K562 (cell line): ENCODE measurements around the gene CENPU. TPM values are rescaled to one million over a fixed set of nuclear protein-coding genes. Genes with fewer than 3 reads are reported as not detected.

Experiments used
- ATAC-seq: fragments of 200-7000 bp; cut with Tn5 transposase; 3 replicates; pipeline ENCODE4 v1.9.1; 2020; ENCODE audit warnings: moderate library complexity
- BruUV-seq: library from RNA; stranded (reverse); fragments of 400-500 nt; replicated peaks from 2 replicates; lab custom pipeline; 2021; lab: Mats Ljungman, UMichigan
- CTCF ChIA-PET: fragments of 300-600 bp; formaldehyde crosslinking; extraction: SDS; loops from one replicate; lab custom pipeline; 2021; ENCODE audit warnings: low intra/inter-chr PET ratio; lab: Yijun Ruan, JAX
- POLR2A ChIA-PET: fragments of 300-600, 350-650 bp; sonication (Branson Sonifier 250); formaldehyde crosslinking; extraction: SDS; loops from one replicate; lab custom pipeline; 2021; ENCODE audit warnings: antibody characterized with exemption, inconsistent platforms; lab: Yijun Ruan, JAX
- DNase-seq, 4 experiments: peaks; one replicate each; pipeline versions ENCODE4 v3.0.0 to v3.0.0-alpha.2; 2011 to 2018; ENCODE audit warnings: low spot score in 3 of 4, mixed read lengths in 3 of 4; ENCODE audit errors: extremely low read depth in 1 of 4
- FAIRE-seq: peaks from 2 replicates; lab custom pipeline; 2011; peaks lifted over from hg19 to GRCh38; lab: Jason Lieb, UNC
- H2AFZ ChIP-seq: 2 replicates; pipeline ENCODE4 v1.6.0; 2011; ENCODE audit warnings: low read depth, low read length, control low read depth, inconsistent platforms
- H3K27ac ChIP-seq: fragments of 200-600 bp; 3 replicates; pipeline ENCODE4 v1.8.0; 2011; ENCODE audit warnings: low read depth, mild to moderate bottlenecking, control low read depth, inconsistent platforms, low read length, moderate library complexity, mixed read lengths; ENCODE audit errors: extremely low read depth
- H3K27me3 ChIP-seq, 2 experiments: fragments of 300-600 bp in 1 of 2; 2 replicates in 1 of 2; 3 replicates in 1 of 2; pipeline versions ENCODE4 v1.6.0 to v1.8.0; 2011; ENCODE audit warnings: inconsistent platforms in 2 of 2, low read length in 2 of 2, mild to moderate bottlenecking in 1 of 2, mixed read lengths in 1 of 2, moderate library complexity in 1 of 2; ENCODE audit not compliant: control insufficient read depth in 2 of 2, insufficient read depth in 2 of 2
- H3K36me3 ChIP-seq: fragments of 300-600 bp; 3 replicates; pipeline ENCODE4 v1.8.0; 2011; ENCODE audit warnings: mild to moderate bottlenecking, low read length, inconsistent platforms; ENCODE audit not compliant: control insufficient read depth, insufficient read depth
- H3K4me1 ChIP-seq, 2 experiments: fragments of 200-600 bp in 1 of 2; replicated peaks in 1 of 2; 2 replicates in 1 of 2; 3 replicates in 1 of 2; pipeline versions ENCODE4 v1.5.1 to v1.8.0; 2011; ENCODE audit warnings: inconsistent platforms in 2 of 2, low read length in 2 of 2, mild to moderate bottlenecking in 1 of 2, mixed read lengths in 1 of 2, moderate library complexity in 1 of 2; ENCODE audit not compliant: control insufficient read depth in 2 of 2, insufficient read depth in 2 of 2
- H3K4me2 ChIP-seq: 2 replicates; pipeline ENCODE4 v1.6.1; 2011; ENCODE audit warnings: low read length, control low read depth, inconsistent platforms, mixed read lengths; ENCODE audit not compliant: insufficient read depth
- H3K4me3 ChIP-seq: fragments of 200-600 bp; sonication (generic), shearing (Covaris generic); 2 replicates; pipeline ENCODE4 v1.5.1; 2016; ENCODE audit warnings: control low read depth, inconsistent platforms
- H3K79me2 ChIP-seq: fragments of 200-600 bp; 3 replicates; pipeline ENCODE4 v1.8.0; 2011; ENCODE audit warnings: low read length, inconsistent platforms; ENCODE audit not compliant: control insufficient read depth, insufficient read depth
- H3K9ac ChIP-seq, 2 experiments: 2 replicates each; pipeline versions ENCODE4 v1.6.0 to v1.6.1; 2011; ENCODE audit warnings: low read depth in 2 of 2, low read length in 2 of 2, control low read depth in 1 of 2, inconsistent platforms in 1 of 2, mild to moderate bottlenecking in 1 of 2, mixed read lengths in 1 of 2; ENCODE audit not compliant: insufficient read depth in 1 of 2
- H3K9me1 ChIP-seq: one replicate; pipeline ENCODE4 v1.6.0; 2011; ENCODE audit warnings: inconsistent platforms, mild to moderate bottlenecking, low read length, moderate library complexity; ENCODE audit not compliant: control insufficient read depth, insufficient read depth
- H3K9me3 ChIP-seq: replicated peaks from 2 replicates; pipeline ENCODE4 v1.5.1; 2011; ENCODE audit warnings: low read depth, low read length, inconsistent platforms; ENCODE audit not compliant: control insufficient read depth, insufficient read depth
- H4K20me1 ChIP-seq: replicated peaks from 2 replicates; pipeline ENCODE4 v1.6.1; 2011; ENCODE audit warnings: low read length, inconsistent platforms, mixed read lengths; ENCODE audit not compliant: control insufficient read depth, insufficient read depth
- MCM7 ChIP-seq, 2 experiments: fragments of 450-650 bp; IDR thresholded peaks; 2 replicates each; pipeline ENCODE4 v1.6.1; 2016 to 2018
- MEIS2 ChIP-seq: fragments of 450-650 bp; IDR thresholded peaks from 2 replicates; pipeline ENCODE4 v1.6.1; 2014; ENCODE audit warnings: mild to moderate bottlenecking; ENCODE audit not compliant: partially characterized antibody
- WGBS: fragments of 100-300 bp; shearing (Covaris generic); methylation state at CpG from one replicate; pipeline ENCODE4 v1.1.6; 2016; ENCODE audit warnings: low coverage, mixed read lengths; ENCODE audit not compliant: insufficient coverage; ENCODE audit errors: missing lambda C conversion rate; 5-methylcytosine and 5-hydroxymethylcytosine counted together
- in situ Hi-C: fragments of 300-500 bp; cut with MboI; formaldehyde crosslinking; loops from 4 replicates; pipeline ENCODE4 v1.15.0; 2018; ENCODE audit warnings: inconsistent platforms, mixed read lengths
- intact Hi-C: fragments of 100-400 bp; cut with micrococcal nuclease; formaldehyde crosslinking; loops from 2 replicates; pipeline ENCODE4 v1.14.2; 2022
- polyA plus RNA-seq, 8 experiments: library from polyadenylated mRNA; depleted of rRNA in 4 of 8; stranded (reverse) in 5 of 8; unstranded in 3 of 8; fragments of >200 nt; fragmentation: Nextera tagmentation in 2 of 8; fragmentation: Illumina TruSeq in 1 of 8; extraction: Ambion mirVana in 2 of 8; extraction: Trizol in 1 of 8; gene quantifications; 2 replicates each; pipeline versions ENCODE4 v1.2.1 to v1.2.3, GENCODE V29; 2011 to 2014; ENCODE audit warnings: inconsistent platforms in 1 of 8, missing spikeins in 1 of 8
- total RNA-seq, 7 experiments: library from RNA; depleted of rRNA in 6 of 7; stranded (reverse); fragments of >200 nt in 6 of 7; fragmentation: Illumina TruSeq in 2 of 7; extraction: Trizol in 2 of 7; gene quantifications; 2 replicates each; pipeline versions ENCODE4 v1.2.1 to v1.2.3, GENCODE V29; 2011 to 2021; ENCODE audit warnings: low replicate concordance in 1 of 7
- TF ChIP-seq, protein P1 (sequence below), 2 experiments: IDR thresholded peaks in 1 of 2; conservative IDR thresholded peaks in 1 of 2; 2 replicates each; pipeline ENCODE4 v1.6.1; 2016; ENCODE audit warnings: low read depth in 2 of 2, mild to moderate bottlenecking in 1 of 2, missing compliant biosample characterization in 1 of 2, missing genetic modification characterization in 1 of 2, moderate library complexity in 1 of 2
- TF ChIP-seq, protein P2 (sequence below): sonication (generic); formaldehyde crosslinking; IDR thresholded peaks from 2 replicates; pipeline ENCODE4 v1.8.0; 2023; ENCODE audit warnings: mild to moderate bottlenecking, missing genetic modification reagents

The CENPU gene
- total and polyA plus RNA-seq, 9 of the 15 experiments (the other 6 are each of a cell fraction or from before 2014, with no cell fraction given): 39.4 to 98.7 (median 84.3) TPM

DNA sequence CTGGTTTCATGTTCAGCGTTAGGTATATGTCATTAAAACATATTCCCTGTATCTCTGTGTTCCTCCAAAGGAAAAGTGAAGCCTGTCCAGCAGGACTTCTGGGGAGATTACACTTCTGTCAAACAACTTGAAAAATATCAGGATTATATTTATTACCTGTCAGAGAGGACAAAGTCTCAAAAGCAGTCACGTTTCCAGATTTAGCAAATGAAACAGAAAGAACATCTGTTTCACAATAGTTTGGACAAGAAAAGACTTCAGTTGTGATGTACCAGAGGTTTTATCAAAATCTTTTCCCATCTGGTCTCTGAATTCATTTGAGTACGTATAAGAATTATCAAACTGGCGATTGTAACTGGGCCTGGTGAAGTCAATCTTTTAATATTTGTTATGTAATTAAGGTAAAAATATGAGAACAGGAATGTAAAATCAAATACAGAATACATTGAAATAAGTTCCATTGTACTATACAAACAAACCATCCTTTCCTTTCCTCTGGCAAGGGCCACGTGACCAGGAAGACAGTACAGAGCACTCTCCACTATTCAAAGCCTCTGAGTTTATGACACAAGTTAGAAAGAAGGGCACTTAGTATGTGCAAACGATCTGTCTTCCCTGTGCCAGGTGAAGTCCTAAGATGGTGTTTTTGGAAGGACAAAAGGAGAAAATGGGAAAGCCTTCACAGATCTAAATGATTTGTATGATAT is 87.8 kb downstream of the CENPU start:
- ChIA-PET POLR2A (no interaction called here), CTCF (no interaction called here)
- intact Hi-C loops (loop anchor here (5.0 to 10.0 kb wide), 2 partner anchors 359 to 384 kb away; no protein-coding TSS in a partner anchor), in situ Hi-C loops (no loop called here)
- Histone ChIP-seq H3K4me1 (peaks cover 17 to 19% of the 10 kb centered on the region in 2 experiments), H3K9me1 (no peaks in the 10 kb centered on the region), H3K4me2 (no peak overlapping the region), H3K79me2 (peaks cover 73% of the 10 kb centered on the region), H3K27me3 (no peaks in the 10 kb centered on the region), H3K9ac (no peak overlapping the region), H3K27ac (no peak overlapping the region), H3K9me3 (no peaks in the 10 kb centered on the region), H3K36me3 (peaks cover 49% of the 10 kb centered on the region), H3K4me3 (no peak overlapping the region), H4K20me1 (peaks cover 7% of the 10 kb centered on the region; the same call in 1 of the 2 replicates), H2AFZ (no peak overlapping the region)
- FAIRE-seq (peak; percentile 32), DNase-seq (no peak), ATAC-seq (no peak)
- TF ChIP-seq MCM7 (IDR thresholded peaks at IDR 0.05): no peak
- TF ChIP-seq, protein P1, sequence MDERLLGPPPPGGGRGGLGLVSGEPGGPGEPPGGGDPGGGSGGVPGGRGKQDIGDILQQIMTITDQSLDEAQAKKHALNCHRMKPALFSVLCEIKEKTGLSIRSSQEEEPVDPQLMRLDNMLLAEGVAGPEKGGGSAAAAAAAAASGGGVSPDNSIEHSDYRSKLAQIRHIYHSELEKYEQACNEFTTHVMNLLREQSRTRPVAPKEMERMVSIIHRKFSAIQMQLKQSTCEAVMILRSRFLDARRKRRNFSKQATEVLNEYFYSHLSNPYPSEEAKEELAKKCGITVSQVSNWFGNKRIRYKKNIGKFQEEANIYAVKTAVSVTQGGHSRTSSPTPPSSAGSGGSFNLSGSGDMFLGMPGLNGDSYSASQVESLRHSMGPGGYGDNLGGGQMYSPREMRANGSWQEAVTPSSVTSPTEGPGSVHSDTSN (CRISPR knock-in tag; IDR thresholded peaks at IDR 0.05; ENCODE audit: low read depth): no peak
- TF ChIP-seq, protein P1 (tag; conservative IDR thresholded peaks at IDR 0.05; ENCODE audit: low read depth): peak; percentile 34; the same call in 1 of the 2 replicates
- peak; percentile 25 for TF ChIP-seq MEIS2
- TF ChIP-seq, protein P2, sequence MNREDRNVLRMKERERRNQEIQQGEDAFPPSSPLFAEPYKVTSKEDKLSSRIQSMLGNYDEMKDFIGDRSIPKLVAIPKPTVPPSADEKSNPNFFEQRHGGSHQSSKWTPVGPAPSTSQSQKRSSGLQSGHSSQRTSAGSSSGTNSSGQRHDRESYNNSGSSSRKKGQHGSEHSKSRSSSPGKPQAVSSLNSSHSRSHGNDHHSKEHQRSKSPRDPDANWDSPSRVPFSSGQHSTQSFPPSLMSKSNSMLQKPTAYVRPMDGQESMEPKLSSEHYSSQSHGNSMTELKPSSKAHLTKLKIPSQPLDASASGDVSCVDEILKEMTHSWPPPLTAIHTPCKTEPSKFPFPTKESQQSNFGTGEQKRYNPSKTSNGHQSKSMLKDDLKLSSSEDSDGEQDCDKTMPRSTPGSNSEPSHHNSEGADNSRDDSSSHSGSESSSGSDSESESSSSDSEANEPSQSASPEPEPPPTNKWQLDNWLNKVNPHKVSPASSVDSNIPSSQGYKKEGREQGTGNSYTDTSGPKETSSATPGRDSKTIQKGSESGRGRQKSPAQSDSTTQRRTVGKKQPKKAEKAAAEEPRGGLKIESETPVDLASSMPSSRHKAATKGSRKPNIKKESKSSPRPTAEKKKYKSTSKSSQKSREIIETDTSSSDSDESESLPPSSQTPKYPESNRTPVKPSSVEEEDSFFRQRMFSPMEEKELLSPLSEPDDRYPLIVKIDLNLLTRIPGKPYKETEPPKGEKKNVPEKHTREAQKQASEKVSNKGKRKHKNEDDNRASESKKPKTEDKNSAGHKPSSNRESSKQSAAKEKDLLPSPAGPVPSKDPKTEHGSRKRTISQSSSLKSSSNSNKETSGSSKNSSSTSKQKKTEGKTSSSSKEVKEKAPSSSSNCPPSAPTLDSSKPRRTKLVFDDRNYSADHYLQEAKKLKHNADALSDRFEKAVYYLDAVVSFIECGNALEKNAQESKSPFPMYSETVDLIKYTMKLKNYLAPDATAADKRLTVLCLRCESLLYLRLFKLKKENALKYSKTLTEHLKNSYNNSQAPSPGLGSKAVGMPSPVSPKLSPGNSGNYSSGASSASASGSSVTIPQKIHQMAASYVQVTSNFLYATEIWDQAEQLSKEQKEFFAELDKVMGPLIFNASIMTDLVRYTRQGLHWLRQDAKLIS (CRISPR knock-in tag): no peak
- BruUV-seq: no TSS peak
- WGBS: 70% methylated on average over 6 of the region's 6 CpGs
